Measurements from ENCODE around the gene TNFRSF18.

The TNFRSF18 gene

GRCh38 chr1:1162597-1163537 lies 43.5 kb downstream of the TNFRSF18 start:
- DNase-seq = no peak

- no peak for DNase-seq
Observed at GRCh38 chr1:1161683-1162079, 44.7 kb downstream of the TNFRSF18 start.

- DNase-seq = no peak
Observed at GRCh38 chr1:1161078-1161682, 45.2 kb downstream of the TNFRSF18 start.

GRCh38 chr1:1160281-1160930 lies 46.0 kb downstream of the TNFRSF18 start:
- DNase-seq = no peak

- DNase-seq = peak; percentile 38
Observed at GRCh38 chr1:1157914-1158710, 48.3 kb downstream of the TNFRSF18 start.

GRCh38 chr1:1157426-1157913 lies 48.9 kb downstream of the TNFRSF18 start:
- DNase-seq = peak; percentile 31

- no peak for DNase-seq
Observed at GRCh38 chr1:1157033-1157365, 49.4 kb downstream of the TNFRSF18 start.

- DNase-seq = no peak
Observed at GRCh38 chr1:1156140-1157032, 50.0 kb downstream of the TNFRSF18 start.

- DNase-seq = no peak
Observed at GRCh38 chr1:1155258-1155657, 51.1 kb downstream of the TNFRSF18 start.

GRCh38 chr1:1153874-1154273 lies 52.5 kb downstream of the TNFRSF18 start:
- DNase-seq = no peak

All from central memory CD4-positive, alpha-beta T cell (primary cell).